Caco-2 (cell line): ENCODE results near the gene RINT1. TPM values are rescaled to one million over a fixed set of nuclear protein-coding genes. Genes with fewer than 3 reads are reported as not detected.

Source experiments
- BruUV-seq: library from RNA; stranded (reverse); fragments of 400-500 nt; replicated peaks from 2 replicates; lab custom pipeline; 2021; lab: Mats Ljungman, UMichigan
- CTCF ChIA-PET: fragments of 300-600 bp; sonication (Branson Sonifier 250); formaldehyde crosslinking; loops from one replicate; lab custom pipeline; 2022; ENCODE audit warnings: antibody characterized with exemption; lab: Charles Lee
- POLR2A ChIA-PET: fragments of 300-600 bp; sonication (Branson Sonifier 250); formaldehyde crosslinking; loops from one replicate; lab custom pipeline; 2022; ENCODE audit warnings: antibody characterized with exemption; lab: Charles Lee
- DNase-seq, 2 experiments: peaks; one replicate each; pipeline versions ENCODE4 v3.0.0 to v3.0.0-alpha.2; 2020 to 2022
- H3K27me3 ChIP-seq: replicated peaks from 2 replicates; pipeline ENCODE4 v1.6.0; 2011; ENCODE audit warnings: low read length; ENCODE audit not compliant: control insufficient read depth, insufficient read depth
- H3K36me3 ChIP-seq: 2 replicates; pipeline ENCODE4 v1.5.1; 2011; ENCODE audit warnings: low read length; ENCODE audit not compliant: control insufficient read depth, insufficient read depth
- H3K4me1 ChIP-seq: fragments of 250-450 bp; sonication (Bioruptor Pico); 2 replicates; pipeline ENCODE4 v1.5.1; 2020; ENCODE audit warnings: mild to moderate bottlenecking
- H3K4me3 ChIP-seq: 2 replicates; pipeline ENCODE4 v1.5.1; 2011; ENCODE audit warnings: low read depth, mild to moderate bottlenecking, control low read depth, low read length
- H3K9me3 ChIP-seq: fragments of 250-450 bp; sonication (Bioruptor Pico); 2 replicates; pipeline ENCODE4 v1.5.1; 2020; ENCODE audit warnings: mild to moderate bottlenecking, moderate library complexity
- H3K27ac Mint-ChIP-seq: one replicate; pipeline ENCODE4 v1.8.0; 2022; ENCODE audit warnings: mixed read lengths; ENCODE audit not compliant: unreplicated experiment
- H3K27me3 Mint-ChIP-seq: one replicate; pipeline ENCODE4 v1.8.0; 2022; ENCODE audit warnings: mixed read lengths; ENCODE audit not compliant: insufficient read depth, unreplicated experiment
- H3K36me3 Mint-ChIP-seq: one replicate; pipeline ENCODE4 v1.8.0; 2022; ENCODE audit warnings: mild to moderate bottlenecking, mixed read lengths; ENCODE audit not compliant: insufficient read depth, unreplicated experiment
- H3K4me1 Mint-ChIP-seq: one replicate; pipeline ENCODE4 v1.8.0; 2022; ENCODE audit warnings: low read depth, mixed read lengths; ENCODE audit not compliant: unreplicated experiment
- H3K4me3 Mint-ChIP-seq: one replicate; pipeline ENCODE4 v1.8.0; 2022; ENCODE audit warnings: mild to moderate bottlenecking, moderate library complexity, mixed read lengths; ENCODE audit not compliant: unreplicated experiment
- H3K9me3 Mint-ChIP-seq: one replicate; pipeline ENCODE4 v1.8.0; 2022; ENCODE audit warnings: mixed read lengths; ENCODE audit not compliant: unreplicated experiment
- CTCF ChIP-seq, 2 experiments: fragments of 200-600 bp in 1 of 2; IDR thresholded peaks; 1 replicate in 1 of 2; 2 replicates in 1 of 2; pipeline versions ENCODE4 v1.5.1 to v1.8.0; 2011 to 2022; ENCODE audit warnings: antibody characterized with exemption in 1 of 2, control low read depth in 1 of 2, inconsistent platforms in 1 of 2, low read depth in 1 of 2, low read length in 1 of 2, mild to moderate bottlenecking in 1 of 2, moderate library complexity in 1 of 2; ENCODE audit not compliant: insufficient read depth in 1 of 2, severe bottlenecking in 1 of 2, unreplicated experiment in 1 of 2
- intact Hi-C: fragments of 100-400 bp; cut with micrococcal nuclease; formaldehyde crosslinking; loops from one replicate; pipeline ENCODE4 v1.10.0; 2022; ENCODE audit not compliant: unreplicated experiment
- total RNA-seq: library from RNA; stranded (reverse); gene quantifications from 2 replicates; pipeline ENCODE4 v1.2.3, GENCODE V29; 2022

RINT1 gene
- total RNA-seq, 1 experiment from 2014 or later, result 28.0 TPM

DNA sequence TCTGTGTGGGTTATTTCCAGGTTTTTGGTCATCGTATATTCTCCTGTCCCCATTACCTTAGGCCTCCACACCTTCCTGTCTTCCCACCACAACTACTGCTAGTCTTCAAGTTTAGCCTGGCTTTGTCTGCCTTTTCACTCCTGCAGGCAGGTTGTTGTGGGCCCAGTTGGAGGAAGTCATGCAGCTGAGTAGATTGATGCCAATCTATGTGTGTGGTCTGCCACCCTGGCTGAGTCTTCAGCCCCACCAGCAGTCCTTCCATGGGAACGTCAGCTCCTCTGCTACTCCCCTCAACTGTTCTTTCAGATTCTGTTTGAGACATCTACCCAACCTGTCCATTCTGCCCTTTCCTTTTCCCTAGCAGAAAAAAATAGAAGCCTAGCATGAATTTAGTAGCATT is 6.3 kb downstream of the RINT1 start:
- TF ChIP-seq CTCF (IDR thresholded peaks at IDR 0.05; ENCODE audit: insufficient read depth in 1 of 2, low read depth in 1 of 2, low read length in 1 of 2, severe bottlenecking in 1 of 2, unreplicated experiment in 1 of 2), result no peak
- Mint-ChIP-seq H3K9me3 (no peaks in the 10 kb centered on the region), H3K27me3 (no peaks in the 10 kb centered on the region), H3K27ac (no peak overlapping the region), H3K4me1 (peaks cover 2% of the 10 kb centered on the region), H3K36me3 (peaks cover 36% of the 10 kb centered on the region), H3K4me3 (no peak overlapping the region)
- Histone ChIP-seq H3K4me3 (no peak overlapping the region), H3K4me1 (0 out of 2 replicates have a peak, but pooled peaks cover 1% of the 10 kb centered on the region), H3K9me3 (no peaks in the 10 kb centered on the region), H3K27me3 (no peaks in the 10 kb centered on the region), H3K36me3 (peaks cover 3% of the 10 kb centered on the region; the same call in 1 of the 2 replicates)
- ChIA-PET CTCF (no interaction called here), POLR2A (no interaction called here)
- BruUV-seq, result no TSS peak
- no peak for DNase-seq
- intact Hi-C loops, result no loop called here

GRCh38 chr7:105559926-105560325 is 27.9 kb downstream of the RINT1 start:
- no peak for TF ChIP-seq CTCF (IDR thresholded peaks at IDR 0.05; ENCODE audit: insufficient read depth in 1 of 2, low read depth in 1 of 2, low read length in 1 of 2, severe bottlenecking in 1 of 2, unreplicated experiment in 1 of 2)
- Histone ChIP-seq H3K36me3 (no peaks in the 10 kb centered on the region; the same call in 1 of the 2 replicates), H3K4me3 (no peak overlapping the region), H3K9me3 (no peaks in the 10 kb centered on the region), H3K4me1 (no peaks in the 10 kb centered on the region), H3K27me3 (no peaks in the 10 kb centered on the region)
- H3K36me3 Mint-ChIP-seq, result peaks cover 48% of the 10 kb centered on the region
- H3K27me3 Mint-ChIP-seq, result no peaks in the 10 kb centered on the region
- H3K9me3 Mint-ChIP-seq, result no peaks in the 10 kb centered on the region
- intact Hi-C loops, result no loop called here
- H3K4me3 Mint-ChIP-seq, result no peak overlapping the region
- no TSS peak for BruUV-seq
- H3K4me1 Mint-ChIP-seq, result no peaks in the 10 kb centered on the region
- ChIA-PET POLR2A (no interaction called here), CTCF (no interaction called here)
- no peak overlapping the region for H3K27ac Mint-ChIP-seq
- DNase-seq, result no peak

- Histone ChIP-seq H3K4me3 (no peak overlapping the region), H3K4me1 (no peaks in the 10 kb centered on the region), H3K9me3 (no peaks in the 10 kb centered on the region), H3K36me3 (no peaks in the 10 kb centered on the region; the same call in 1 of the 2 replicates), H3K27me3 (no peaks in the 10 kb centered on the region)
- Mint-ChIP-seq H3K36me3 (peaks cover 41% of the 10 kb centered on the region), H3K4me1 (no peaks in the 10 kb centered on the region), H3K4me3 (no peak overlapping the region), H3K9me3 (no peaks in the 10 kb centered on the region), H3K27me3 (no peaks in the 10 kb centered on the region), H3K27ac (no peak overlapping the region)
- no peak for DNase-seq
- no peak for TF ChIP-seq CTCF (IDR thresholded peaks at IDR 0.05; ENCODE audit: insufficient read depth in 1 of 2, low read depth in 1 of 2, low read length in 1 of 2, severe bottlenecking in 1 of 2, unreplicated experiment in 1 of 2)
- intact Hi-C loops, result no loop called here
- POLR2A ChIA-PET, result no interaction called here
- BruUV-seq, result no TSS peak
- CTCF ChIA-PET, result interaction anchor here (0.6 kb wide), 1 partner anchor 76 kb away, joined by 3 read pairs; no protein-coding TSS in a partner anchor
Measured at GRCh38 chr7:105565190-105565589, 33.2 kb downstream of the RINT1 start.
